Loucy (cell line): ENCODE data around the gene FBXW8.

Experiments used
- H2AFZ ChIP-seq: fragments of 200-600 bp; sonication (generic); 2 replicates; pipeline ENCODE4 v1.6.0; 2016; ENCODE audit warnings: antibody characterized with exemption, mild to moderate bottlenecking, low read length, moderate library complexity
- H3F3A ChIP-seq: fragments of 200-600 bp; 2 replicates; pipeline ENCODE4 v1.6.0; 2016; ENCODE audit warnings: antibody characterized with exemption, low read depth, mild to moderate bottlenecking
- H3K27me3 ChIP-seq: fragments of 200-600 bp; sonication (generic); 2 replicates; pipeline ENCODE4 v1.6.1; 2014; ENCODE audit warnings: low read length, mild to moderate bottlenecking; ENCODE audit not compliant: insufficient read depth, poor library complexity, severe bottlenecking
- H3K36me3 ChIP-seq: fragments of 200-600 bp; sonication (generic); 2 replicates; pipeline ENCODE4 v1.6.1; 2016; ENCODE audit warnings: low read length; ENCODE audit not compliant: insufficient read depth
- H3K4me1 ChIP-seq: fragments of 200-600 bp; sonication (generic); 2 replicates; pipeline ENCODE4 v1.5.1; 2014; ENCODE audit warnings: low read length, mild to moderate bottlenecking; ENCODE audit not compliant: insufficient read depth, poor library complexity, severe bottlenecking
- H3K4me2 ChIP-seq: fragments of 200-600 bp; sonication (generic); 2 replicates; pipeline ENCODE4 v1.6.0; 2014; ENCODE audit warnings: antibody characterized with exemption, low read length, low read depth, mild to moderate bottlenecking; ENCODE audit not compliant: poor library complexity, severe bottlenecking
- H3K4me3 ChIP-seq: fragments of 200-600 bp; sonication (generic); 2 replicates; pipeline ENCODE4 v1.5.1; 2014; ENCODE audit warnings: low read length, mild to moderate bottlenecking, mixed read lengths; ENCODE audit not compliant: poor library complexity, severe bottlenecking
- H3K79me2 ChIP-seq: fragments of 200-600 bp; sonication (generic); 2 replicates; pipeline ENCODE4 v1.6.1; 2014; ENCODE audit warnings: low read length; ENCODE audit not compliant: insufficient read depth
- H3K9ac ChIP-seq: fragments of 200-600 bp; sonication (generic); 2 replicates; pipeline ENCODE4 v1.6.0; 2014; ENCODE audit warnings: mild to moderate bottlenecking, low read depth, low read length, moderate library complexity; ENCODE audit not compliant: poor library complexity, severe bottlenecking
- H3K9me2 ChIP-seq: fragments of 200-600 bp; sonication (generic); replicated peaks from 2 replicates; pipeline ENCODE4 v1.6.1; 2016; ENCODE audit warnings: low read depth, low read length, mixed read lengths
- H3K9me3 ChIP-seq: fragments of 200-600 bp; sonication (generic); 2 replicates; pipeline ENCODE4 v1.6.1; 2014; ENCODE audit warnings: mild to moderate bottlenecking, antibody characterized with exemption, low read length, low read depth; ENCODE audit not compliant: insufficient read depth
- H4K20me1 ChIP-seq: fragments of 200-600 bp; sonication (generic); 2 replicates; pipeline ENCODE4 v1.6.0; 2014; ENCODE audit warnings: antibody characterized with exemption, low read length, mild to moderate bottlenecking; ENCODE audit not compliant: insufficient read depth, poor library complexity, severe bottlenecking
- EZH2phosphoT487 ChIP-seq: fragments of 200-600 bp; IDR thresholded peaks from 2 replicates; pipeline ENCODE4 v1.6.1; 2018; ENCODE audit warnings: antibody characterized with exemption, mild to moderate bottlenecking, moderate library complexity, borderline replicate concordance
- TF ChIP-seq, protein P1 (sequence below): fragments of 200-600 bp; sonication (generic); conservative IDR thresholded peaks from 2 replicates; pipeline ENCODE4 v1.5.1; 2014; ENCODE audit warnings: mild to moderate bottlenecking, antibody characterized with exemption, low read length

Gene FBXW8

GRCh38 chr12:117030187-117030900 lies 119.6 kb downstream of the FBXW8 start:
- H3K9me3 ChIP-seq: no peaks in the 10 kb centered on the region
- peaks cover 6% of the 10 kb centered on the region for H3K4me1 ChIP-seq

DNA sequence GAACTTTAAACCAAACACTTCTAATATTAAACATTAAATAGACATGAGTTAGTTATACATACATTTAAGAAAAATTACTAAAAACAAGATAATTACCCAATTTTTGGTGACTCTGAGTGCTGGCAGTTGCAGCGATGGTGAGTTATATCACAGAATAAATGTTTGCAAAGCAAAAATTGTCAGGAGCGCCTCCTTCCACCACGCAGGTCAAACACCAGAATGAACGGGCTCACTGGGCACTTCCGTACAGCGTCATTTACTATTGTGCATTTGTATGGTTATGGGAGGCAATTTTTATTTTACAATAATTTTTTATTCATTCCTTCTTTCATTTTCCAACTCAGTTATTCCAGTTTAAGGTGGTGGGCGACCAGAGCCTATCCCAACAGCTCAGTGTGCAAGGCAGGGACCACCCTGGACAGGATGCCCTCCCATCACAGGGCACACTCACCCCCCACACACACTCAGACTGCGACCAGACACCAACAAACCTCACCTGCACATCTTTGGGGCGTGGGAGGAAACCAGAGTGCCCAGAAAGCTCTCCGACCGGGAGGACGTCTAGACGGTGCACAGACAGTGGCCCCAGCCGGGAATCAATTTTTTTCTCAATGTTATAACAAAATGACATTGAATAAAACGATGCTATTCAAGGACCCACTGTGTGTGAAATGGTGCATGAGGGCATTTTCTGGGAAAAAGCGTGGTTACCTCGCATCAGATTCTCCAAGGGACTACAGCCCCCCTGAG lies 121.3 kb downstream of the FBXW8 start:
- Histone ChIP-seq H2AFZ (no peak overlapping the region), H3K27me3 (no peaks in the 10 kb centered on the region), H3F3A (no peaks in the 10 kb centered on the region), H3K4me2 (no peak overlapping the region), H4K20me1 (no peaks in the 10 kb centered on the region), H3K4me1 (peaks cover 3% of the 10 kb centered on the region), H3K79me2 (no peaks in the 10 kb centered on the region), H3K9me3 (no peaks in the 10 kb centered on the region), H3K9ac (no peak overlapping the region), H3K36me3 (peaks cover 29% of the 10 kb centered on the region; the same call in 1 of the 2 replicates), H3K9me2 (no peaks in the 10 kb centered on the region), H3K4me3 (no peak overlapping the region)
- TF ChIP-seq, protein P1, sequence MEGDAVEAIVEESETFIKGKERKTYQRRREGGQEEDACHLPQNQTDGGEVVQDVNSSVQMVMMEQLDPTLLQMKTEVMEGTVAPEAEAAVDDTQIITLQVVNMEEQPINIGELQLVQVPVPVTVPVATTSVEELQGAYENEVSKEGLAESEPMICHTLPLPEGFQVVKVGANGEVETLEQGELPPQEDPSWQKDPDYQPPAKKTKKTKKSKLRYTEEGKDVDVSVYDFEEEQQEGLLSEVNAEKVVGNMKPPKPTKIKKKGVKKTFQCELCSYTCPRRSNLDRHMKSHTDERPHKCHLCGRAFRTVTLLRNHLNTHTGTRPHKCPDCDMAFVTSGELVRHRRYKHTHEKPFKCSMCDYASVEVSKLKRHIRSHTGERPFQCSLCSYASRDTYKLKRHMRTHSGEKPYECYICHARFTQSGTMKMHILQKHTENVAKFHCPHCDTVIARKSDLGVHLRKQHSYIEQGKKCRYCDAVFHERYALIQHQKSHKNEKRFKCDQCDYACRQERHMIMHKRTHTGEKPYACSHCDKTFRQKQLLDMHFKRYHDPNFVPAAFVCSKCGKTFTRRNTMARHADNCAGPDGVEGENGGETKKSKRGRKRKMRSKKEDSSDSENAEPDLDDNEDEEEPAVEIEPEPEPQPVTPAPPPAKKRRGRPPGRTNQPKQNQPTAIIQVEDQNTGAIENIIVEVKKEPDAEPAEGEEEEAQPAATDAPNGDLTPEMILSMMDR: no peak
- no peak for TF ChIP-seq EZH2phosphoT487

More at GRCh38 chr12:117030187-117030900, 119.6 kb downstream of the FBXW8 start:
- Histone ChIP-seq H3K9me2 (no peaks in the 10 kb centered on the region), H3F3A (no peaks in the 10 kb centered on the region), H3K4me2 (no peak overlapping the region), H3K79me2 (no peaks in the 10 kb centered on the region), H2AFZ (no peak overlapping the region), H3K36me3 (peaks cover 30% of the 10 kb centered on the region; the same call in 1 of the 2 replicates), H3K27me3 (no peaks in the 10 kb centered on the region), H3K4me3 (no peak overlapping the region), H4K20me1 (no peaks in the 10 kb centered on the region), H3K9ac (no peak overlapping the region)
- TF ChIP-seq EZH2phosphoT487: no peak
- TF ChIP-seq, protein P1: no peak

- Histone ChIP-seq H3K9me2 (no peaks in the 10 kb centered on the region), H4K20me1 (no peaks in the 10 kb centered on the region), H3K4me2 (no peak overlapping the region), H3F3A (no peaks in the 10 kb centered on the region), H3K4me3 (no peak overlapping the region), H3K9me3 (no peaks in the 10 kb centered on the region), H3K9ac (no peak overlapping the region), H2AFZ (no peak overlapping the region), H3K4me1 (peaks cover 3% of the 10 kb centered on the region), H3K79me2 (no peaks in the 10 kb centered on the region), H3K27me3 (no peaks in the 10 kb centered on the region), H3K36me3 (peaks cover 31% of the 10 kb centered on the region; the same call in 1 of the 2 replicates)
- no peak for TF ChIP-seq EZH2phosphoT487
- TF ChIP-seq, protein P1: 0 out of 2 replicates have a peak, but pooled peaks have one; percentile 13
Observed at GRCh38 chr12:117032593-117033381, 122.0 kb downstream of the FBXW8 start.
